HPDE6-E6E7 (cell line): Measurements from ENCODE around the gene GALNT12.
A peak's percentile ranks its signal among the peaks of the same experiment; 100 is the strongest.

Experiments used
- DNase-seq: peaks from one replicate; pipeline ENCODE4 v3.0.0; 2011; ENCODE audit warnings: missing footprints; ENCODE audit errors: extremely low spot score

Gene GALNT12

GRCh38 chr9:98807070-98807813 lies at the start of gene GALNT12:
Gene GALNT12 (plus strand): TSS chr9:98807670. CDS start chr9:98807699, 29 bp downstream.
- DNase-seq = no peak

GRCh38 chr9:98760231-98760630 lies 47.2 kb upstream of the GALNT12 start:
- no peak for DNase-seq

- no peak for DNase-seq
Measured at GRCh38 chr9:98763986-98764745, 43.3 kb upstream of the GALNT12 start.

- no peak for DNase-seq
Measured at GRCh38 chr9:98765256-98765655, 42.2 kb upstream of the GALNT12 start.

DNA sequence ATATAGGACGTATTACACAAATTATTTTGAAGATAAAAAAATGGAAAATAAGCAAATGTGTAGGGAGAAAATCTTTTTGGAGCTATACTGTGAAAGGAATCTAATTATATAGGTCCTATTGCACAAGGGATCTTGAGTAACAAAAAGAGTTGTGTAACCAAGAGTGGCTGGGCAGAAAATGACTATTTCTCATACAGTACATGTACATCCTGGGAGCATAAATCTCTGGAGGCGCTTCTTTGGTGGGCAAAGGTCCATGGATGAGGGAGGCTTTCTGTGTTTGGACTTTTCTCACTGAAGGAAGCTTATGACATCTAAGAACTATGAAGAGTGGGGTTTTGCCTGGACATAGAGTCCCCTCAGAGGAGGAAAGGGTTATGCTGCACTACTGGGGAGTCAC lies 40.9 kb upstream of the GALNT12 start:
- no peak for DNase-seq

GRCh38 chr9:98767196-98767595 lies 40.3 kb upstream of the GALNT12 start:
- DNase-seq = no peak

GRCh38 chr9:98767915-98768314 lies 39.6 kb upstream of the GALNT12 start:
- no peak for DNase-seq

DNA sequence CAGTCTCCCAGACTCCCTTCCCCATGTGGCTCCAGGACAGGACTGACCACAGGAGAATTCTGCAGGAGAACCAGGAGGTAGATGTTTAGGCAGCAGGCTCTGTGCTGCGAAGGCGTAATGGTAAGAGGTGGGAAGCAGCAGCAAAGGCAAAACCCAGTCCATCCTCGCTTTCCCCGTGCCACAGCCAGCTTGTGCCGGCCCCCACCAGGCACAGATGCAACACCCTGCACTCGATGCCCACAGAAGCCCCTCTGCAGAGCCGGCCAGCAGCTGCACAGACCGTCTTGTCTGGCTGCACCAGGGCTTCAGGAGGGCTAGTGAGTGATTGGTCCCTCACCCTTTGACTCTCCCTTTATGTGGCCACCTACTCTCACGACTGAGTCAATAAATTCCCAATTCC lies 39.1 kb upstream of the GALNT12 start:
- DNase-seq = no peak

DNA sequence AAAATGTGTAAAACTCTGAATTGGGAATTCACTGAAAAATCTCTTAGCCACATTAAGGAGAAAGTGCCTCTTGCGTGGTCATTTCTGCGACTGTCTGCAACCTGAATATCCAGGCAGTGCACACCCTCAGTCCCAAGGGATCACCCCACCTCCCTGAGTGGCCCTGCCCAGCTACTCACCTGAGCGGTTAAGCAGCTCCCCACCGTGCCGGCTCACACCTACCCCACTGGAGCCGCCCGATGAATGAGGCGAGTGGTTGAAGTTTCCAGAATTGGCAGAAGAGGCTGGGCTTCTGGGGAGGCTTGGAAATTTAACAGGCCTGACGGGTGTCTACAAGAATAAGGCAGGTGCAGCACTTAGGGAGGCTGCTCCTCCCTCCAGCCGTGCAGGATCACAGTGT lies 36.8 kb upstream of the GALNT12 start:
- no peak for DNase-seq

DNA sequence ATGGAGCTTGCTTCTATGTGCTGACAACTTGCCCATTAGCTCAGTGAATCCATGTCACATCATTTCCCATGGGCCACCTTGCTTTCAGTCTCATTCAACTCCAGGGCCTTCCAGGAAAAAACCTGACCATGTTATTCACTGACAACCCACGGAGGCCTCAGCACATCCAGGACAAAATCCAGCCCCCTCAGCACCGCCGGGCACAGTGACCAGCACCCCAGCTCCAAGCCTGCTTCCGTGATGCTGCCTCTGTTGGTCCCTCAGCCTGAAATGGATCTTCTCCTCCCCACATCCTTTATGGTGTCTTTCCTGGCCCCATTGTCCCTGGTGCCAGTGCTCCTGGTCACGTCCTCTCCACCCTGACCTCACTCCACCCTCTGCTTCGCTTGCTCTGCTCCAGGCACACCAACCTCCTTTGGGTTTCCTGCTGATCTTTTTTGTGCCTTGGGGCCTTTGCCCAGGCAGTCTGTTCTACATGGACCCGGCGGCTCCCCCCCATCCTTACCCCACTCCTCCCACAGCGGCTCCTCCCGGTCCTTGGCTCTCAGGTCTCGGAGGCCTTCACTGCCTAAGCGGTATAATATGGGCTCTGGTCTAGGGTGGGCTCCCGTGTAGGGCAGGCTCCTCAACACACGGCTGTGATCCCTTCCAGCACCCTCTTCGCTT lies 36.1 kb upstream of the GALNT12 start:
- no peak for DNase-seq

DNA sequence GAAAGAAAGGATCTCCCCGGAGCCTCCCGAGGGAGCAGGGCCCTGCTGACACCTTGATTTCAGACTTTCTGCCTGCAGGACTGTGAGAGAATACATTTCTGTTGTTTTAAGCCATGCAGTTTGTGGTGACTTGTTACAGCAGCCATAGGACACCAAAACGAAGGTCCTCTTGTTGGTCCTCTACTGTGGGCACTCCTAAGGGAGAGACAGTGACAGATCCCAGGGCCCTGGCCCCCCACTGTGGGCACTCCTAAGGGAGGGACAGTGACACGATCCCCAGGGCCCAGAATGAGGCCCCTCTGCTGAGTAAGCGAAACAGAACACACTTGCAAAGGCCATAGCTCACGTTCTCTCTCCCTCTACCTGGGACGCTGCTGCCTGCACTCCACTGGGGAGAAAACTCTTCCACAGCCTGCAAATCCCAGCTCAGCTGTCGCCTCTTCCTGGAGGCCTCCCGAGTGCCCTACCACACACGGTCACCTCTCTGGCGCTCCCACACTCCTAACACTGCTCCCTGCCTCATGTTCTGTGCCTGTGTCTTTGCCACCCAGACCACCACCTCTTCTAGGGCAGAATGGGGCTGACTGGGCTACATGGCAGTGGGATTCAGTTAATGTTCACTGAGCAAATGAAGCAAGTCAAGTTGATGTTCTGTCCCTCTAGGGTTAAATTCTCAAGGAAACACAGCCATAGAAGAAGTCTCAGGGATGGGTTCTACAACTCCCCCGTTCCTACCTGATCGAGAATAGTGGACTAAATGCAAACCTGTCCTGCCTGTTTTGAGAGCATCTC lies 34.9 kb upstream of the GALNT12 start:
- no peak for DNase-seq

DNA sequence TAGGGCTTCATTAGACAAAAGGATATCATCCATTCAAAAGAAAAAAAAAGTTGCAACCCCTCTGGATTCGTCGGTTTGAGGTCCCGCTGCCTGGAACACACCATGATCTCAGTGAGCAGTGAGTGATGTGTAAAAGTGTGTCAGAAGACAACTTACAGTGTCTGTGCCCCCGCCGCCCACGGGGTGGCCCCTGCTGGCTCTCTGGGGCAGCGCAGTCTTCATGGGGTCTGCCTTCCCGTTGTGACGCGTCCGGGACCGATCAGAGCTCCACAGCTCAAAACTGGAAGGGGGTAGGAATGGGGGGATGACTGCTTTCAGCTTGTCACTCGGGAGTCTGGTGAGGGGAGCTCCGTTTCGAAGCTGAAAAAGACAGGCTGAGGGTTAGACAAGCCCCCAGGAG lies 33.7 kb upstream of the GALNT12 start:
- no peak for DNase-seq

GRCh38 chr9:98774746-98775145 lies 32.7 kb upstream of the GALNT12 start:
- DNase-seq = peak; percentile 43

DNA sequence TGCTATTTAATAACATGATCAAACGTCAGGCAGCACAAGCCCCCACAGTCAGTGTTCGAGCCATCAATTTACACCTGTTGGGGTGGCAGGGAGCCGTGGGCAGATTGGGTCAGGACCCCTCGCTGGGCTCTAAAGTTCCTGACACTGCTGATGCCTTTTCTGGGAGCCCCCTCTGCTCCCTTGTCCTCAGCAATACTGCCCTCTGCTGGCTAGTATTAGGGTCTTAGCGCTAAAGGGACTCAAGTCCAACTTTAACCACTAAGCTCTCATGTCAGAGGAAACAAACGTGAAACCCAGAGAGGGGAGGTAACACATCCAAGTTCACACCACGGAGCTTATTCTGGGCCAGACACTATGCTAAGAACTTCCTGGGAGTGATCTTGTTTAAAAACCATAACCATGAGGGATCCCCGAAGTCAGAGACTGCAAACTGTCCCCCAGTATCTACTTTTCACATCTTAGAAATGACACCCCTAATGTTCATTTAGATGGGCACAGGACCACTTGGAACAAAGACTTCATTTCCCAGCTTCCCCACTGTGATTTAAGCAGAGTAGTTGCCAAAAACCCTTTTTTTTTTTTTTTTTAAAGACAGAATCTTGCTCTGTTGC lies 31.5 kb upstream of the GALNT12 start:
- no peak for DNase-seq

DNA sequence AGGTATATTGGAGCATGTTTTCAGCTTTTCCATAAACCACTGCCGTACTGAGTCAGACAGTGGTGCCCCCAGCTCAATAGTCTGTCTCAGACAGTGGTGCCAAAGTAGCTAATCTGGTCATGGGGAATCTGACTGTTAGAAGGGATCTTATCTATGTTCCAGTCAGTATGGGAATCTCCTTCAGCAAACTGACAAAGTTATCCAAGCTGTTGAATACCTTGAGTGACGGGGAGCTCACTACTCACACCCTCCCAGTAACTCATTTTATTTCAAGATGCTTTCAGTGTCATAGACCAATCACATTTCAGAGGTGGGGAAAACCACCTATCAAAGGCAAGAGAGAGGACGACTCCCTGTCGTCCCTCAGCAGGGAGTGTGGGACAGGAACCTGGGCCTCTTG lies 29.9 kb upstream of the GALNT12 start:
- no peak for DNase-seq

DNA sequence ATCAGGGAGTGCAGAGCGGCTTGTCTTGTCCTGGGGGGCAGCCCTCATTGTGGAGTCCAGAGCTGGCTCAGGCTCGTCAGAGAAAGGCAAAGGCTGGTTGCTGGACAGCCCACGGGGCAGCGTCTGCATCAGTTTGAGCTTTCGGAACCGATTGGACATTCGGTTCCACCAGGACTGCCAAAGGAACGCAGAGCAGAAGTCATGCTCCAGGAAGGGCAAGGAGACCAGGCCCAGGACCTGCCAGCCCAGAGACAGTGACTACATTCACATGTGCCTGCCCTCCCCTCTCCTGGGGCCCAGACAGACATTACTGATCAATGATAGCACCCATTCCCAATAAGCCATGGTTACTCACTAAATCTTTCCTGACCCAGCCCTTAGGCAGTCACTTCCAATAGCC lies 29.2 kb upstream of the GALNT12 start:
- DNase-seq = no peak

DNA sequence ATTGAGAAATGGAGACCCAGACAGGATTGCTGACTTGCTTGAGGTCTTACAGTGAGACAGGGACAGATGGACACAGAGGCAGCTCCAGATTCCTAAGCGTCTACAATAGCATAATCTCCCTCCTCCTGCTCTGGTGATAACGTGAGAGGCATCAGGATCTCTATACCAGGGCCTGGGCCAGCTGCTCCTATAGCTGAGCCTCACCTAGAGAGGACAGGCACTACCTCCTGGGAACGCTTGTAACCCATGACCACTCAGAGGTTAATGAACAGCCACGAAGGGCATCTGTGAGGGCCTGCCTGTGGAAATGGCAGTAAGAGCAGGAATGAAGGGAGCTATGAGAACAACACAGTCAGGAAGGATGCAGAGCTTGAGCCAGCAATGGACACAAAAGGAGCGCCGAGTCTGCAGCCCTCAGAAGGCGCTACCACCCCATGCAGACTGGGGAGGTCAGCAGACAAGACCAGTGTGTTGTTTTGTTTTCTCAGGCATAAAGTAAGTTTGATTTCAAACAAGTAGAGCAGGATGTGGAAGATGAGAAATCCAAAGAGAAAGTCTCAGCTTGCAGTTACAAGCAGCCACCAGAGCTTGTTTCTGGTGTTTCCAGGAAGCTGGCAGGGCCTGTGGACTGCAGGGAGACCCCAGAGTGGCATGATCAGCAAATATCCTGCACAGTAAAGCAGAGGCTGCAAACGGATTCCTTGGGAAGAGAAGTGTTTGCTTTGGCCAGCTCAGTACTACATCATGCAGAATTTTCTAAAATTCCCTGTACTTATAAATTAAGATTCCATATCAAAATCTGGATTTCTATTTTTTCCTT lies 28.5 kb upstream of the GALNT12 start:
- no peak for DNase-seq

DNA sequence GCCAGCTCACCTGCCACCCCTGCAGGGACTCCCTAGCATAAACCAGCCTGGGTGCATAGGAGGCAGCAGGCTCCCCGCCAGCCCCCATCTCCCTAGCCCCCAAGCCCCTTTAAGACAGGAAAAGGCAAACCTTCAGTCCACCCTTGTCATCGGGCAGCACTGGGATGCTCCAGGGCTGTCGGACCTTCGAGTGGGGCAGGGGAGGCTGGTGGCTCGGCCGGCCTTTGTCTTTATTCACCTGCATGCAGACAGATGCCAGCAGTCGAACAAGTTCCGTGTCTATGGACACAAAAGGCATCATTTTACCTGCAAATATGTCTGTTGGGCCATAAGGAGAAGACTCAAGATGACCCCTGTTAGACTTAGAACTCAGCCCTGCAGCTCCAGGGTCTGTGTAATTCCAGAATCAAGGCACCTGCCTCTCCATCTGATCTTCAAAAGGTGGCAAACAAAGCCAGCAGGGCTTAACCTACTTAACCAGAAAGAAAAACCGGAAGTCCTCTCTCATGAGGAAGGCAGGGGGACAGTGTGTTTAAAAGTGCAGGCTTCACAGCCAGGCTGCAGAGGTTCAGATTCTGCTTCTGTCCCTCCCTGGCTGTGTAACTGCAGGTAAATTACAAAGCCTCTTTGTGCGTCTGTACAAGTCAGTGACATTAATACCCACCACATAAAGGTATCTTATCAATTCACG lies 27.3 kb upstream of the GALNT12 start:
- DNase-seq = no peak

DNA sequence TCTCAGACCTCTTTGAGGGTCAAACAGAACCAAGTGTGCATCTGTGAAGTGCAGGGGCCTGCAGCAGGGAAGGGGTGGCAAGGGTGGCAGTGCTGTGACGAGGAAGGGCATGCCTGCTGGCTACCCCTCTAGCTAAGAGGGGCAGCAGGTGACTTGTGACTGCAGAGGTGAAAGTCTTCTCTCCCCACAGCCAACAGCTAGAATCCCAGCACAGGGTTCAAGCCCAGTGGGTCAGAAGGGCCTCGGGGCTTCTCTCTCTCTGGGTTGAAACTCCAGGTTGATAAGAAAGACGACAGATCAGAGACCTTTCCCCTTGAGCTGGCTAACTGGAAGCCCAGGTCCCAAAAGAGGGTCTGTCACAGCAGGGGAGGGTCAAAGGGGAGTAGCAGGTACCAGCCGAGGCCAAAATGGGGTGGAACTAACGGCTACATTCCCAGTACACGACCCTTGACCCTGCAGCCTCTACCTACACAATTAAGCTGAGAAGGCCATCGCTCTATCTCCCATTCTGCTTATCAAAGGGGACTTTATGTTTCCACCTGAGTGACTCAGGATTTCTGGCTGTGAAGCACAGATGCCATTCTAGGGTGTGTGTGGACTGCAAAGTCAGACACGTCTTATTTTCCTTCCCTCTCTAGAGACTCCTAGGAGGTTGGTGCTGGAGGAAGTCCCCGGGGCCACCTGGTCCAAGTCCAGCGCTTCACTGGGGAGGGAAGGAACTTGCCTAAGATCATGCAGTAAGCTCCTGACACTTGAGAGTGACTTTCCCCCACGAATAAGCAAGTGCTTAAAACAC lies 25.7 kb upstream of the GALNT12 start:
- DNase-seq = peak; percentile 95
